ENCODE results near the gene PRKD1.

DNA sequence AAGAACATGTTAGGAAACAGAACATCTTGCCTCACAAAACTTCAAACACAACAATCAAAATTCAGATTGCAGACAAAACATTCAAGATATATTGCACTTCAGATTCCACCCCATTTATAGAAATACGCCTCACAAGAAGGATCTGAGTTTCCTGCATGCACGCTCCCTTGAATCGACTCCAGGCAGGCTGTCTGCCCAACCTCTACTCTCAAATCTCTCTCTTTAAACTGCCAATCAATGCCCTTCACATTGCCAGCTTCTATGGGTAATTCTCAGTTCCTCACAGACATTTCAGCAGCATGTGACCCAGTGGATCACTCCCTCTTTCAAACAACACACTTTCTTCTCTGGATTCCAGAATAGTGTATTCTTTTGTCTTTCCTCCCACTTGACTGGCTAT, 184.1 kb downstream of the PRKD1 start:
- TF ChIP-seq, protein P1, sequence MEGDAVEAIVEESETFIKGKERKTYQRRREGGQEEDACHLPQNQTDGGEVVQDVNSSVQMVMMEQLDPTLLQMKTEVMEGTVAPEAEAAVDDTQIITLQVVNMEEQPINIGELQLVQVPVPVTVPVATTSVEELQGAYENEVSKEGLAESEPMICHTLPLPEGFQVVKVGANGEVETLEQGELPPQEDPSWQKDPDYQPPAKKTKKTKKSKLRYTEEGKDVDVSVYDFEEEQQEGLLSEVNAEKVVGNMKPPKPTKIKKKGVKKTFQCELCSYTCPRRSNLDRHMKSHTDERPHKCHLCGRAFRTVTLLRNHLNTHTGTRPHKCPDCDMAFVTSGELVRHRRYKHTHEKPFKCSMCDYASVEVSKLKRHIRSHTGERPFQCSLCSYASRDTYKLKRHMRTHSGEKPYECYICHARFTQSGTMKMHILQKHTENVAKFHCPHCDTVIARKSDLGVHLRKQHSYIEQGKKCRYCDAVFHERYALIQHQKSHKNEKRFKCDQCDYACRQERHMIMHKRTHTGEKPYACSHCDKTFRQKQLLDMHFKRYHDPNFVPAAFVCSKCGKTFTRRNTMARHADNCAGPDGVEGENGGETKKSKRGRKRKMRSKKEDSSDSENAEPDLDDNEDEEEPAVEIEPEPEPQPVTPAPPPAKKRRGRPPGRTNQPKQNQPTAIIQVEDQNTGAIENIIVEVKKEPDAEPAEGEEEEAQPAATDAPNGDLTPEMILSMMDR (IDR thresholded peaks at IDR 0.05), result no peak
- TF ChIP-seq POLR2A (IDR thresholded peaks at IDR 0.05), result no peak

Measured in right lobe of liver (tissue), 4 donors.